Esophagus (tissue), 2 donors: ENCODE measurements around the gene SBK1. TPM values are rescaled to one million over a fixed set of nuclear protein-coding genes. Genes with fewer than 3 reads are reported as not detected.
"Not testable (repeated sequence)": the region's sequence is repeated elsewhere in the genome, so short reads cannot be mapped to it uniquely, and the experiment has no call there.

Source experiments
- H3K27ac ChIP-seq, 2 donors: one replicate each; pipeline ENCODE4 v1.5.1; 2013; ENCODE audit warnings: low read depth in 2 of 2, mild to moderate bottlenecking in 2 of 2, inconsistent platforms in 1 of 2, low read length in 1 of 2, moderate library complexity in 1 of 2
- H3K27me3 ChIP-seq, 2 donors: one replicate each; pipeline ENCODE4 v1.6.1; 2013; ENCODE audit warnings: low read length in 2 of 2, control low read depth in 1 of 2, mild to moderate bottlenecking in 1 of 2; ENCODE audit not compliant: insufficient read depth in 2 of 2, control insufficient read depth in 1 of 2
- H3K36me3 ChIP-seq, 2 donors: one replicate each; pipeline ENCODE4 v1.6.1; 2013; ENCODE audit warnings: low read length in 1 of 2; ENCODE audit not compliant: control insufficient read depth in 2 of 2, insufficient read depth in 2 of 2
- H3K4me1 ChIP-seq, 2 donors: one replicate each; pipeline ENCODE4 v1.6.1; 2013; ENCODE audit warnings: low read length in 1 of 2; ENCODE audit not compliant: control insufficient read depth in 2 of 2, insufficient read depth in 2 of 2
- H3K4me3 ChIP-seq, 2 donors: one replicate each; pipeline ENCODE4 v1.5.1; 2013; ENCODE audit warnings: low read length in 2 of 2, mild to moderate bottlenecking in 2 of 2, low read depth in 1 of 2, moderate library complexity in 1 of 2
- H3K9me3 ChIP-seq, 2 donors: one replicate each; pipeline ENCODE4 v1.6.1; 2013; ENCODE audit warnings: mild to moderate bottlenecking in 2 of 2, low read depth in 1 of 2, low read length in 1 of 2, moderate library complexity in 1 of 2; ENCODE audit not compliant: control insufficient read depth in 2 of 2, insufficient read depth in 1 of 2
- WGBS, 2 donors: extraction: QIAGEN DNeasy Blood & Tissue Kit; methylation state at CpG; one replicate each; pipeline ENCODE4 v1.1.7; 2013; 5-methylcytosine and 5-hydroxymethylcytosine counted together
- polyA plus RNA-seq, 2 donors: library from polyadenylated mRNA; stranded (reverse); fragments of 200-250 nt; gene quantifications; one replicate each; pipeline ENCODE4 v1.2.3, GENCODE V29; 2013
- donor health status: healthy with polysubstance abuse.
- donor health status: Bipolar disorder and iron deficiency.

The SBK1 gene
- polyA plus RNA-seq, 2 donors: 0.36 to 0.47 TPM

GRCh38 chr16:28362600-28362999 is 70.3 kb downstream of the SBK1 start:
- not testable (repeated sequence) for H3K27ac ChIP-seq, H3K36me3 ChIP-seq, H3K4me1 ChIP-seq, H3K27me3 ChIP-seq, H3K9me3 ChIP-seq, H3K4me3 ChIP-seq
- 61 to 75% methylated on average over 2 of the region's 5 CpGs for WGBS, 2 donors

DNA sequence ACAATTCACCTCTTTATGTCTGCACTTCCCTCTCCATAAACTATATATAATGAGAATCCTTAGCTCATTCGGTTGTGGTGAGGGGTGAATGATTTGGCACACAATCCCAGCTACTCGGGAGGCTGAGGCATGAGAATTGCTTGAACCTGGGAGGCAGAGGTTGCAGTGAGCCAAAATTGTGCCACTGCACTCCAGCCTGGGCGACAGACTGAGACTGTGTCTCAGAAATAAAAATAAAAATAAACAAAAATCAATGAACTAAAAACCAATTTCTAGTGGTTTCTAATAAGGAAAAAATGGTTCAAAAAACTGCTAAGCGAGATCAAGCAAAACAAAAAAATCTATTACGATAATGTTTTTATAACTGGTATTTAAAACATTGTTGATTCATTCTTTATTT is 71.1 kb downstream of the SBK1 start, which contains the start of gene NPIPB6:
Gene NPIPB6, minus strand, starts transcription at position 101 of the 400 bp plus-strand sequence. CDS start 686 bp downstream, outside the sequence.
- not testable (repeated sequence) for H3K36me3 ChIP-seq, H3K9me3 ChIP-seq, H3K4me3 ChIP-seq, H3K27me3 ChIP-seq, H3K4me1 ChIP-seq, H3K27ac ChIP-seq
- WGBS, 2 donors: no CpG with 5 or more reads among the region's 5 CpGs

DNA sequence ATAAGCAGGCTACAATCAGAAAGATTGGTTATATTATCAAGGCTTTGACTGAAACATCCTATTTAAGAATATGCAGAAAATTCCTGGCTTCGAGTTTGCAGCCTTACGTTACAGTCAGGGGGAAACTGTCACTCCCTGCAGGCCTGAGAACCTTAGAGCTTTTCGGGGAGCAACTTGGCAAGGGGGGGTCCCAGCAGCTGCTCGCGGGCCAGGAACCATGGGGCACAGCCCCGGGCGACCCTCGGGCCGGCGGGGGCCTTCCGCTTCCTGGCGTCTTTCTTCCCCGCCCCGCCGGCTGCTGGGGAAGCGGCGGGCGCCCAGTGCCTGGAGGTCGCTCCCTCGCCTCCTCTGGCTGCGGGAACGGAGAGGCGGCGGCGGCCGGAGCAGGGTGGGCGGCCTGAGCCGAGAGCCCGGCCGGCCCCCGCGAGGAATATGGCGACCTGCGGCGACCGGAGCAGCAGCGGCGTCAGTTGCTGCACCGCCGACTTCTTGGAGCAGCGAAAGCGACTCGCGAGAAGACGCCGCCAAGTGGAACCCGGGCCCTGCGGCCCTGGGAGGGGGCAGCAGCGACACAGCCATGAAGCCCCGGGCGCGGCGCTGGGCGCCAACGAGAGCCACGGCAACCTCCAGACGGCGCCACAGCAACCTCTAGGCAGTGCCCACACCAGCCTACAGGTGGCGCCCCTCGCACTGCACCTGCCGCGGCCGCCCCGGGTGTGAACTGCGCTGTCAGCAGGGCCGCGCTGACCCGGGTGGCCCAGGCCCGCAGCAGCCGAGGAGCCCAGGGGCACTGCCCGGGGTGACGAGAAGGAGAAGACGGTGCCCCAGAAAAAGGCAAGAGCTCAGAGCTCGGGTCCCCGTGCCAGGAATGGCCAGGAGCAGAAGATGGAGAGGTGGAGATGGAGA is 72.2 kb downstream of the SBK1 start:
- H3K36me3 ChIP-seq, H3K4me3 ChIP-seq, H3K9me3 ChIP-seq, H3K4me1 ChIP-seq, H3K27me3 ChIP-seq, H3K27ac ChIP-seq: not testable (repeated sequence)
- WGBS, 2 donors: 1 to 2% methylated on average over 15 of the region's 75 CpGs

- not testable (repeated sequence) for H3K27ac ChIP-seq, H3K4me1 ChIP-seq, H3K36me3 ChIP-seq, H3K27me3 ChIP-seq, H3K4me3 ChIP-seq, H3K9me3 ChIP-seq
- 17 to 22% methylated on average over 23 to 26 of the region's 32 CpGs for WGBS, 2 donors
Observed at GRCh38 chr16:28367926-28368325, 75.6 kb downstream of the SBK1 start.

Other genes starting within 250 kb of the SBK1 start
- gene GSG1L, start 228.8 kb upstream of the SBK1 start, polyA plus RNA-seq: under 1 TPM; 0.12 to 0.19 TPM
- gene XPO6, start 80.6 kb upstream of the SBK1 start, polyA plus RNA-seq: 10 to 100 TPM; 50.6 to 52.1 TPM
- gene NPIPB6, start 71.0 kb downstream of the SBK1 start, polyA plus RNA-seq: under 1 TPM; 0.21 to 0.77 TPM
- 10 to 100 TPM; 41.2 to 49.7 TPM for gene EIF3CL, start 111.3 kb downstream of the SBK1 start, polyA plus RNA-seq
- under 1 TPM in 1 of 2 donors, not detected in 1; 0.10 TPM for gene NPIPB7, start 179.8 kb downstream of the SBK1 start, polyA plus RNA-seq
- gene CLN3, start 199.5 kb downstream of the SBK1 start, polyA plus RNA-seq: 10 to 100 TPM; 14.9 to 19.3 TPM
- gene APOBR, start 202.1 kb downstream of the SBK1 start, polyA plus RNA-seq: 1 to 10 TPM; 1.2 TPM
- gene IL27, start 214.3 kb downstream of the SBK1 start, polyA plus RNA-seq: under 1 TPM; 0.04 to 0.14 TPM
- gene NUPR1, start 246.4 kb downstream of the SBK1 start, polyA plus RNA-seq: 100 to 1,000 TPM in 1 of 2 donors, 10 to 100 TPM in 1; 88.1 to 161 TPM